Activated T-cell treated with anti-CD3 and anti-CD28 coated beads for 1 hour (primary cell): Measurements from ENCODE around the gene FHIP1A.
"Not testable (repeated sequence)": the region's sequence is repeated elsewhere in the genome, so short reads cannot be mapped to it uniquely, and the experiment has no call there.

ENCODE experiments used
- DNase-seq: peaks from one replicate; pipeline ENCODE4 v3.0.0-alpha.2; 2020; ENCODE audit warnings: low read depth

FHIP1A gene

DNA sequence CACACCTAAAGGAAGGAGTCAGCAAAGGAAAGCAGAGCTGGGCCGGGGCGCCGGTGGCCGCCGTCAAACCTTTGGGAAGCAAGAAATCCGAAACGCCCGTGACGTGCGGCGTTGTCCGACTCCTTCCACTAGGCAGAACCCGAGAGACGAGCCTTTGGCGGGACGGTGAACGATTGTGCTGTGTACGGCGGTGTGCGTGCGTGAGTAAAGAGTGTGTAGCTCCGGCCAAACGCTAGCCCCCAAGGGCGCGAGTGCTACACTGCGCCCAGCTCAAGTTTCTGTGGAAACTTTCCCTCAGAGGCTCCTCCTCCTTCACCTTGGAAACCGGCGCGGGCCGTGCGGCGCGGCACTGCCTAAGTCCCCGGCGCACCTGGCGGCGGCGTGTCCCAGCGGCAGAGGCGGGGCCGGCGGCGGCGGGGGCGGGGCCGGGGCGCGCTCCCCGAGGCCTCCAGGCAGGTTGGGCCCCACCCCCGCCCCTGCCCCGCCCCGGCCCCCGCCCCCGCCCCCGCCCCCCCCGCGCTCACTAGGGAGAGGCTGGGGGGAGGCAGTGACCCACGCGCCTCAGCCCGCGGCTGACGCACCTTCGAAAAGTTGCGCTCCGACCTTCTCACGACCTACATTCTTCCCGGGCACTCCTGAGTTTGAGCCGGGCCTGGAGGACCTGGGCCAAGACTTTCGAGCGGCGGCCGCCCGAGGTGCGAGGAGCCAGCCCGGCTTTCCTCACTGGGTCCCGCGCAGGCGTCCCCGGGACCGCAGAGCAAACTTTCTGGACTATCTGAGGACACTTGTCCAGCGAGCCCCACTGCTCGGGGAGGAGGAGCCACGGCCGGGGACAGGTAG lies at the start of gene FHIP1A:
Gene FHIP1A, plus strand, starts transcription at position 547 of the 840 bp plus-strand sequence. CDS start 157,084 bp downstream, outside the sequence.
- DNase-seq = peak; percentile 80

DNA sequence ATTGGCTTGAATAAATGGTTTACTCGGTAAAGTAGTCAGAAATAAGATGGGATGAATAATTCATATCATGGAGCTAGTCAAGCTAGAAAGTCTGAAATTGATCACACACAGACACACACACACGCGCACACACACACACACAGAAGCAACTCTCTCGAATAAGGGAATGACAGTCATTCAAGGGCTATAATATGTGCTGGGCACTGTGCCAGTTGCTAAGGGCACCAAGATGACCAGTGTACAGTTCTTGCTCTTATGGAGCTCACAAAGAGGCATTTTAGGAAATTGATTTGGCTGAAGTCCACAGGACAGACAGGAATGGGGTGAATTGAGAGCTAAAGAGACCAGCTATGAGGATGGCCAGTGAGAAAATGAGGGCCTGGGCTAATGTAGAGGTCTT lies 49.4 kb upstream of the FHIP1A start:
- DNase-seq = no peak

GRCh38 chr4:151361126-151361525 lies 47.9 kb upstream of the FHIP1A start:
- DNase-seq = no peak

DNA sequence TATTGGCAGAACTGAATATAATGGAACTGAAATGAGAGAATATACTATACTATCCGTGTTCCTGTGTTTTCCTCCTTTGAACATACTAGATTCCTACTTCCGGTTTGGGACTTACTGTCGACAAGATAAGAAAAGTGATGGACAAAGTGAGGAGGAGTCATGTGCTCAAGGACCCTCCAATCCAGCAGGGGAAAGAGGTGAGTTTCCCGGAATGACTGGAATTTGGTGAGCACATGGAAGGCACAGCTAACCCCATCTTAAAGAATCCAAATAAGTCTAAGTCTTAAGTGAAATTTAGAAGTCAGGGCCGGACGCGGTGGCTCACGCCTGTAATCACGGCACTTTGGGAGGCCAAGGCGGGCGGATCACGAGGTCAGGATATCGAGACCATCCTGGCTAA lies 47.0 kb upstream of the FHIP1A start:
- no peak for DNase-seq

DNA sequence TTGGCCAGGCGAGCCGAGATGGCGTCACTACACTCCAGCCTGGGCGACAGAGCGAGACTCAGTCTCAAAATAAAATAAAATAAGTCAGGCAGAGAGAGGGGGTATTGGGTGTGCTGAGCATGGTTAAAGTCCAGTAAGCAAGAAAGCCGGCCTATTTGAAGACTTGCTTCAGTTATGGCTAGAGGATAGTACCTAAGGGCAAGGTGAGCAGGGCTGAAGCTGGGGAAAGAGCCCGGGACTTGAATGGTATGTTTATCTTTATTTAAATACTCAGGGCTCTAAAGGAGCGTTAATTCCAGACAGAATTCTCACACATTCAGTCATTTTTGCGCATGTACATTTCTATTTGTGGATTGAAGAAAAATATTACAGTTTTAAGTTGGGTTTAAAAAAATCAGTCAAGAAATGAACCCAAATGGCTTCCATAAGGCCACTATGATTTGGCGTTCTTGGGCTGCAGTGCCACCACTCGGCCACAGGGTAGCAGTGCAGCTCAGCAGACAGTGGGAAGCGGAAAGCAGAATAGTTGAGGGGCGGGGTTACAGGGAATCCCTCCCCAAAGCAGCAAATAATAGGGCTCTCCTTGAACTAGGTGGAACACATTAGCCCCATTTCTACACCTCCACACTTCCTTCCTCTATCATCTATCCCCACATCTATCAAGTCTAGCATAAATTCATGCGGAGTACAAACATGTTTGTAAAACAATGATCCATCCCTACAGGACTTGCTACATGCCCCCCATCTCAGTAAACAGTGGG lies 46.4 kb upstream of the FHIP1A start:
- peak; percentile 65 for DNase-seq

- DNase-seq = no peak
These were observed 32.4 kb upstream of the FHIP1A start for GRCh38 chr4:151376540-151376939.

DNA sequence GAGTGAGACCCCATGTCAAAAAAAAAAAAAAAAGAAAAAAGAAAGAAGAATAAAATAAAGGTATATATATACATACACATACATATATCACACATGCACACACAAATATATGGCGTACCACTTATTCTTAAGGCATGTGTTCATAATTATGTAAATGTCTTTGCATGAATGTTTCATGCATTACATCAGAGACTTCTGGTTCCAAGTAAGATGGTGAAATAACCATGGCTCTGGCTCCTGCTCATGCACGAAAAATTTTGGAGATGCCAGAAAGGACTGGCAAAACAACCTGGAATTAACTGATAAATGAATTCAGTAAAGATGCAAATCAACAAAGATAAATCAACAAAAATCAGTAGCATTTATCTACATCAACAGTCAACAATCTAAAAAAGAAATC lies 19.7 kb upstream of the FHIP1A start:
- no peak for DNase-seq

DNA sequence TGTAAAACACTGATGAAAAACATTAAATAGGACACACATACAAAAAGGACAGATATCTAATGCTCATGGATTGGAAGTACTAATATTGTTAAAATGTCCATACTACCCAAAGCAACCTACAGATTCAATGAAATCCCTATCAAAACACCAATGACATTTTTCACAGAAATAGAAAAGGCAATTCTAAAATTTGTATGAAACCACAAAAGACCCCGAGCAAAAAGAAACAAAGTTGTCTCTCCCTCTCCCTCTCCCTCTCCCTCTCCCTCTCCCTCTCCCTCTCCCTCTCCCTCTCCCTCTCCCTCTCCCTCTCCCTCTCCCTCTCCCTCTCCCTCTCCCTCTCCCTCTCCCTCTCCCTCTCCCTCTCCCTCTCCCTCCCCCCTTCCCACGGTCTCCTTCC lies 19.2 kb upstream of the FHIP1A start:
- not testable (repeated sequence) for DNase-seq

- no peak for DNase-seq
These were observed 13.1 kb upstream of the FHIP1A start for GRCh38 chr4:151395873-151396272.

GRCh38 chr4:151400343-151400742 lies 8.6 kb upstream of the FHIP1A start:
- DNase-seq = no peak

DNA sequence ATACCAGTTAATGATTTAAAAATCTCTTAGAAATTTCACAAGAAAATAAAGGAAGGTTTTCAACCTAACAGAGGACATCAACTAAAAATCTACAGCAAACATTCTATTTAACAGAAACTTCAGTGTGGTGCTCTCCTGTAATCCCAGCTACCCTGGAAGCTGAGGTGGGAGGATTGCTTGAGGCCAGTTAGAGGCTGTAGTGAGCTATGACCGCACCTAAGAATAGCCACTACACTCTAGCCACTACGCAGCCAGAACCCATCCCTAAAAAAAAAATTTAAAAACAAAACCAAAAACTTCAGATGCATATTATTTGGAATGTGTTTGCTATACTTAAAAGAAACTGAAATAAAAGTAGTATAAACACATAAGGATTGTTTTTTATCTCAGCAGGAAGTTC lies 7.2 kb upstream of the FHIP1A start:
- no peak for DNase-seq

DNA sequence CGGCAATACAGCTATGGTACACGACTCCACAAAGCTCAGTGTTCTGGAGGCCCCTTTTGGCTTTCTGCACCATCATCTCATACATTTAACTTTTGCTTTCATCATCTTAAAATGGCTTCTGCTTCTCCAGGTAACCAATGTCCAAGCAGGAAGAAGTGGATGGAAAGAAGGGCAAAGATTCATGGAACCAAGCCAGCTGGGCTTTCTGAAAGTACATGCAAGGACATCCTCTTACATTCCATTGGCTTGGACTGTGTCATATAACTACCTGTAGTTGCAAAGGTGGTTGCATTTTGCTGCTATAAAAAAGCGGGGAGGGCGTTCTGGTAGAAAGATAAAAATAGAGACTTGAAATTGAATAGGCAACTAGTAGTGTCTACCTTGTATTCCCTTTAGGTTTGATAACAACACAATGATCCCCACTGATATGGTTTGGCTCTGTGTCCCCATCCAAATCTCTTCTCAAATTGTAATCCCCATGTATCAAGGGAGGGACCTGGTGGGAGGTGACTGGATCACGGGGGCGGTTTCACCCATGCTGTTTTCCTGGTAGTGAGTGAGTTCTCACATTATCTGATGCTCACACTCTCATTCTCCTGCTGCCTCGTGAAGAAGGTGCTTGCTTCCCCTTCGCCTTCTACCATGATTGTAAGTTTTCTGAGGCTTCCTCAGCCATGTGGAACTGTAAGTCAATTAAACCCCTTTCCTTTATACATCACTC lies 6.7 kb upstream of the FHIP1A start:
- DNase-seq = no peak

- DNase-seq = no peak
These were observed 5.3 kb upstream of the FHIP1A start for GRCh38 chr4:151403656-151404055.

GRCh38 chr4:151404802-151405201 lies 4.2 kb upstream of the FHIP1A start:
- not testable (repeated sequence) for DNase-seq

GRCh38 chr4:151407018-151407417 lies 2.0 kb upstream of the FHIP1A start:
- no peak for DNase-seq

- DNase-seq = no peak
These were observed 1.3 kb upstream of the FHIP1A start for GRCh38 chr4:151407466-151408379.

- no peak for DNase-seq
These were observed 671 bp upstream of the FHIP1A start for GRCh38 chr4:151408380-151408629.

- DNase-seq = no peak
These were observed 716 bp downstream of the FHIP1A start for GRCh38 chr4:151409470-151410313.

GRCh38 chr4:151415978-151416377 lies 7.0 kb downstream of the FHIP1A start:
- no peak for DNase-seq

DNA sequence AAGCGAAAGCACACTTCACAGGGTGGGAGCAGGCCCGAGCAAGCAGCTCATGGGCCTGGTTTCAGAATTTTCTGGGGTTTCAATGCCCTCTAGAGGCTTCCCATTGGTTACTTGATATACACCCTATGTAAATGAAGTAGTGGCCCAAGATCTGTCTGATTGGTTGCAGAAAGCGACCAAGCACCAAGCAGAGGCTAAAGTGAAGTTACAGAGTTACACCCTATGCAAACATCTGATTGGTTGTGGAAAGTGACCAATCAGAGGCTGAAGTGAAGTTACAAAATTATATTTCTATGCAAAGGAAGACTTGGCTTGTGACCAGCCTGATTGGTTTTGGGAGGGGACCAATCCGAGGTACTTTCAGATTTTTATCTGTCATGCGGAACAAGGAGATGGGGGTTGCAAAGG lies 8.2 kb downstream of the FHIP1A start:
- DNase-seq = no peak
